GM12878 (cell line): ENCODE measurements around the gene NELL1. TPM values are rescaled to one million over a fixed set of nuclear protein-coding genes. Genes with fewer than 3 reads are reported as not detected.

Experiments
- ATAC-seq: fragments of 200-7000 bp; cut with Tn5 transposase; 3 replicates; pipeline ENCODE4 v1.9.1; 2020; ENCODE audit warnings: mild to moderate bottlenecking, moderate library complexity
- BruUV-seq: library from RNA; stranded (reverse); fragments of 400-500 nt; replicated peaks from 2 replicates; lab custom pipeline; 2021; lab: Mats Ljungman, UMichigan
- CTCF ChIA-PET: fragments of 300-600 bp; sonication (Branson Sonifier 250); formaldehyde crosslinking; extraction: SDS; loops from one replicate; lab custom pipeline; 2021; ENCODE audit warnings: inconsistent platforms; lab: Yijun Ruan, JAX
- POLR2A ChIA-PET: fragments of 350-600 bp; formaldehyde crosslinking; extraction: SDS; loops from one replicate; lab custom pipeline; 2021; ENCODE audit warnings: inconsistent platforms; lab: Charles Lee
- RAD21 ChIA-PET: fragments of 300-600 bp; sonication (Branson Sonifier 250); formaldehyde crosslinking; loops from one replicate; lab custom pipeline; 2023; ENCODE audit warnings: antibody characterized with exemption; ENCODE audit not compliant: unreplicated experiment; lab: Charles Lee
- SMC1A ChIA-PET: fragments of 300-600 bp; sonication (Branson Sonifier 250); formaldehyde crosslinking; loops from one replicate; lab custom pipeline; 2023; ENCODE audit not compliant: unreplicated experiment, uncharacterized antibody; lab: Charles Lee
- DNase-seq: peaks from one replicate; pipeline ENCODE4 v3.0.0-alpha.2; 2011; ENCODE audit warnings: low read depth, low spot score
- FAIRE-seq: peaks from 3 replicates; lab custom pipeline; 2011; peaks lifted over from hg19 to GRCh38; lab: Jason Lieb, UNC
- H2AFZ ChIP-seq: 2 replicates; pipeline ENCODE4 v1.6.0; 2011; ENCODE audit warnings: low read depth, low read length, control low read depth; ENCODE audit not compliant: control insufficient read depth
- H3K27ac ChIP-seq: 2 replicates; pipeline ENCODE4 v1.5.1; 2011; ENCODE audit warnings: control low read depth; ENCODE audit not compliant: control insufficient read depth, insufficient read depth
- H3K27me3 ChIP-seq, 2 experiments: replicated peaks in 1 of 2; 2 replicates each; pipeline versions ENCODE4 v1.6.0 to v1.6.1; 2011; ENCODE audit warnings: low read length in 1 of 2; ENCODE audit not compliant: control insufficient read depth in 2 of 2, insufficient read depth in 2 of 2
- H3K36me3 ChIP-seq, 2 experiments: 2 replicates each; pipeline ENCODE4 v1.5.1; 2011; ENCODE audit warnings: low read length in 1 of 2; ENCODE audit not compliant: control insufficient read depth in 2 of 2, insufficient read depth in 2 of 2
- H3K4me1 ChIP-seq: 2 replicates; pipeline ENCODE4 v1.6.1; 2011; ENCODE audit warnings: mild to moderate bottlenecking, low read length, moderate library complexity, mixed read lengths; ENCODE audit not compliant: control insufficient read depth, insufficient read depth
- H3K4me2 ChIP-seq: 2 replicates; pipeline ENCODE4 v1.6.0; 2011; ENCODE audit warnings: control low read depth; ENCODE audit not compliant: control insufficient read depth, insufficient read depth
- H3K4me3 ChIP-seq: fragments of 200-600 bp; sonication (generic); 2 replicates; pipeline ENCODE4 v1.5.1; 2016
- H3K79me2 ChIP-seq: 2 replicates; pipeline ENCODE4 v1.6.0; 2011; ENCODE audit warnings: low read length; ENCODE audit not compliant: control insufficient read depth, insufficient read depth
- H3K9ac ChIP-seq: 2 replicates; pipeline ENCODE4 v1.8.0; 2011; ENCODE audit warnings: low read length, control low read depth, mixed read lengths; ENCODE audit not compliant: control insufficient read depth, insufficient read depth
- H3K9me3 ChIP-seq: replicated peaks from 3 replicates; pipeline ENCODE4 v1.5.1; 2011; ENCODE audit warnings: mild to moderate bottlenecking, low read length; ENCODE audit not compliant: control insufficient read depth, insufficient read depth
- H4K20me1 ChIP-seq: 2 replicates; pipeline ENCODE4 v1.6.0; 2011; ENCODE audit not compliant: control insufficient read depth, insufficient read depth
- BRCA1 ChIP-seq: IDR thresholded peaks from 2 replicates; pipeline ENCODE4 v1.6.1; 2011; ENCODE audit warnings: low read depth, low read length, improper control_type of control experiment
- CREM ChIP-seq: IDR thresholded peaks from 2 replicates; pipeline ENCODE4 v1.6.1; 2014; ENCODE audit warnings: antibody characterized with exemption, low read depth
- CTCF ChIP-seq, 3 experiments: IDR thresholded peaks in 2 of 3; conservative IDR thresholded peaks in 1 of 3; 2 replicates each; pipeline ENCODE4 v1.5.1; 2011; ENCODE audit warnings: low read depth in 3 of 3, low read length in 3 of 3, mild to moderate bottlenecking in 3 of 3, control low read depth in 2 of 3, moderate library complexity in 2 of 3, inconsistent platforms in 1 of 3, mixed read lengths in 1 of 3; ENCODE audit not compliant: control insufficient read depth in 2 of 3, insufficient read depth in 1 of 3; ENCODE audit errors: extremely low read depth in 1 of 3
- HDAC6 ChIP-seq: fragments of 200-600 bp; sonication (generic); IDR thresholded peaks from one replicate; pipeline ENCODE4 v1.8.0; 2017; ENCODE audit warnings: antibody characterized with exemption; ENCODE audit not compliant: unreplicated experiment
- IRF4 ChIP-seq: IDR thresholded peaks from 2 replicates; pipeline ENCODE4 v1.6.1; 2011; ENCODE audit warnings: low read depth, low read length
- MTA3 ChIP-seq: IDR thresholded peaks from 2 replicates; pipeline ENCODE4 v1.6.1; 2012; ENCODE audit warnings: low read length, inconsistent platforms, borderline replicate concordance
- PML ChIP-seq: IDR thresholded peaks from 2 replicates; pipeline ENCODE4 v1.6.1; 2012; ENCODE audit warnings: low read length, inconsistent platforms
- POU2F2 ChIP-seq: IDR thresholded peaks from 3 replicates; pipeline ENCODE4 v1.6.1; 2011; ENCODE audit warnings: low read depth, mild to moderate bottlenecking, low read length, borderline replicate concordance
- SIX5 ChIP-seq: IDR thresholded peaks from 2 replicates; pipeline ENCODE4 v1.6.1; 2011; ENCODE audit warnings: mild to moderate bottlenecking, low read depth, low read length, moderate library complexity; ENCODE audit not compliant: severe bottlenecking
- SMAD1 ChIP-seq: fragments of 450-650 bp; IDR thresholded peaks from 2 replicates; pipeline ENCODE4 v1.6.1; 2018; ENCODE audit warnings: mild to moderate bottlenecking, low read depth; ENCODE audit not compliant: partially characterized antibody
- SPI1 ChIP-seq: IDR thresholded peaks from 2 replicates; pipeline ENCODE4 v1.6.1; 2011; ENCODE audit warnings: low read depth, mild to moderate bottlenecking, low read length, moderate library complexity, borderline replicate concordance; ENCODE audit not compliant: insufficient read depth
- STAT3 ChIP-seq: IDR thresholded peaks from 2 replicates; pipeline ENCODE4 v1.6.1; 2011; ENCODE audit warnings: low read depth, low read length, improper control_type of control experiment
- TBL1XR1 ChIP-seq: IDR thresholded peaks from 2 replicates; pipeline ENCODE4 v1.6.1; 2012; ENCODE audit warnings: low read depth, low read length, improper control_type of control experiment
- ZBED1 ChIP-seq: IDR thresholded peaks from 2 replicates; pipeline ENCODE4 v1.6.1; 2016; ENCODE audit warnings: borderline replicate concordance
- ZBTB33 ChIP-seq: fragments of 450-650 bp; IDR thresholded peaks from 2 replicates; pipeline ENCODE4 v1.6.1; 2017; ENCODE audit warnings: mild to moderate bottlenecking
- WGBS: methylation state at CpG from one replicate; pipeline ENCODE4 v1.1.6; 2016; ENCODE audit warnings: low lambda C conversion rate; ENCODE audit not compliant: insufficient replicate concordance, insufficient coverage; ENCODE audit errors: missing lambda C conversion rate; 5-methylcytosine and 5-hydroxymethylcytosine counted together
- in situ Hi-C: fragments of 300-500 bp; cut with MboI; formaldehyde crosslinking; loops from 9 replicates; pipeline ENCODE4 v1.14.3; 2018; ENCODE audit warnings: mixed read lengths
- intact Hi-C: fragments of 100-400 bp; cut with micrococcal nuclease; formaldehyde crosslinking; loops from one replicate; pipeline ENCODE4 v1.14.2; 2022; ENCODE audit not compliant: unreplicated experiment
- polyA plus RNA-seq, 11 experiments: library from polyadenylated mRNA; depleted of rRNA in 4 of 11; unstranded in 6 of 11; stranded (reverse) in 5 of 11; fragments of >200 nt; fragmentation: Nextera tagmentation in 4 of 11; fragmentation: Illumina TruSeq in 1 of 11; extraction: Ambion mirVana in 4 of 11; extraction: Trizol in 1 of 11; gene quantifications; 1 replicate in 1 of 11; 2 replicates in 10 of 11; pipeline versions ENCODE4 v1.2.1 to v1.2.3, GENCODE V29; 2011 to 2016; ENCODE audit warnings: inconsistent platforms in 2 of 11, missing spikeins in 2 of 11, low read depth in 1 of 11
- total RNA-seq, 4 experiments: library from RNA; depleted of rRNA in 3 of 4; stranded (reverse); fragments of >200 nt in 3 of 4; fragmentation: Illumina TruSeq in 1 of 4; extraction: Trizol in 1 of 4; gene quantifications; 2 replicates each; pipeline versions ENCODE4 v1.2.1 to v1.2.3, GENCODE V29; 2013 to 2021
- TF ChIP-seq, protein P1 (sequence below): fragments of 450-650 bp; IDR thresholded peaks from 2 replicates; pipeline ENCODE4 v1.6.1; 2016; ENCODE audit warnings: mild to moderate bottlenecking

The NELL1 gene
- total and polyA plus RNA-seq, 10 of the 15 experiments (the other 5 are each of a cell fraction or from before 2014, with no cell fraction given) = 0.02 to 0.12 TPM; not detected in 8

DNA sequence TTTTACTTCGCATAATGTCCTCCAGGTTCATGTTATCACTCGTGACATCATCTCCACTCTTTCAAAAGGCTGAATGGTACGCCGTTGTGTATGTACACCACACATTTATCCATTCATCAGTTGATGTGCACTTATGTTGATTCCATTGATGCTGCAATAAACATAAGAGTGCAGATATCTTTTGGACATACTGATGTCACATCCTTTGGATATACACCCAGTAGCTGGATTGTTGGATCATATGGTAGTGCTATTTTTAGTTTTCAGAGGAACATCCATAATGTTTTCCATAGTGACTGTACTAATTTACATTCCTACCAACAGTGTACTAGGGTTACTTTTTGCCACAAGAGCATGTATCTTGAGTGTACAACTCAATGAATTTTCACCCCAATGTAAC lies 25.0 kb upstream of the NELL1 start:
- no peak overlapping the region for H3K9ac ChIP-seq
- in situ Hi-C loops (loop anchor here (10.0 kb wide), 2 partner anchors 1490 to 1660 kb away; no protein-coding TSS in a partner anchor), intact Hi-C loops (no loop called here)
- CTCF ChIA-PET = no interaction called here
- H3K27me3 ChIP-seq = no peaks in the 10 kb centered on the region; a peak in 2 of 4 replicates
- no peaks in the 10 kb centered on the region for H3K79me2 ChIP-seq
- H4K20me1 ChIP-seq = no peaks in the 10 kb centered on the region
- TF ChIP-seq ZBED1 (no peak), IRF4 (no peak), SPI1 (no peak), HDAC6 (no peak), SIX5 (no peak), SMAD1 (no peak), MTA3 (no peak), CREM (no peak), BRCA1 (no peak), STAT3 (no peak), TBL1XR1 (no peak), PML (no peak), ZBTB33 (no peak), CTCF (IDR thresholded peaks at IDR 0.05 in 2 of 3, conservative IDR thresholded peaks at IDR 0.05 in 1 of 3; ENCODE audit: control insufficient read depth in 2 of 3, extremely low read depth in 1 of 3, insufficient read depth in 1 of 3, low read depth in 3 of 3, low read length in 3 of 3) (no peak), POU2F2 (no peak)
- TF ChIP-seq, protein P1, sequence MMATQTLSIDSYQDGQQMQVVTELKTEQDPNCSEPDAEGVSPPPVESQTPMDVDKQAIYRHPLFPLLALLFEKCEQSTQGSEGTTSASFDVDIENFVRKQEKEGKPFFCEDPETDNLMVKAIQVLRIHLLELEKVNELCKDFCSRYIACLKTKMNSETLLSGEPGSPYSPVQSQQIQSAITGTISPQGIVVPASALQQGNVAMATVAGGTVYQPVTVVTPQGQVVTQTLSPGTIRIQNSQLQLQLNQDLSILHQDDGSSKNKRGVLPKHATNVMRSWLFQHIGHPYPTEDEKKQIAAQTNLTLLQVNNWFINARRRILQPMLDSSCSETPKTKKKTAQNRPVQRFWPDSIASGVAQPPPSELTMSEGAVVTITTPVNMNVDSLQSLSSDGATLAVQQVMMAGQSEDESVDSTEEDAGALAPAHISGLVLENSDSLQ = no peak
- H2AFZ ChIP-seq = no peak overlapping the region
- BruUV-seq = no TSS peak
- FAIRE-seq (no peak), ATAC-seq (no peak), DNase-seq (no peak)
- 23% methylated on average over 4 of the region's 4 CpGs for WGBS
- H3K4me2 ChIP-seq = no peak overlapping the region
- SMC1A ChIA-PET = interaction anchor here (1.1 kb wide), 1 partner anchor 27 kb away, joined by 4 read pairs; no protein-coding TSS in a partner anchor
- no peaks in the 10 kb centered on the region for H3K36me3 ChIP-seq
- no peaks in the 10 kb centered on the region for H3K4me1 ChIP-seq
- RAD21 ChIA-PET = no interaction called here
- POLR2A ChIA-PET = no interaction called here
- H3K27ac ChIP-seq = no peak overlapping the region
- H3K9me3 ChIP-seq = no peaks in the 10 kb centered on the region
- no peak overlapping the region for H3K4me3 ChIP-seq
